B cell (primary cell): ENCODE results near the gene PLCB4.

Experiments
- CTCF ChIP-seq: fragments of 200-600 bp; IDR thresholded peaks from one replicate; pipeline ENCODE4 v1.8.0; 2022; ENCODE audit warnings: antibody characterized with exemption, mild to moderate bottlenecking
- EZH2 ChIP-seq: IDR thresholded peaks from 2 replicates; pipeline ENCODE4 v1.6.1; 2012; ENCODE audit warnings: borderline replicate concordance, low read depth, mild to moderate bottlenecking, moderate library complexity, low read length; ENCODE audit not compliant: insufficient read depth, poor library complexity, severe bottlenecking

- no peak for TF ChIP-seq CTCF
- TF ChIP-seq EZH2 = no peak
Observed at GRCh38 chr20:9413001-9413400, 344.1 kb downstream of the PLCB4 start.
